Kidney epithelial cell (primary cell): ENCODE measurements around the gene GSE1. TPM values are rescaled to one million over a fixed set of nuclear protein-coding genes. Genes with fewer than 3 reads are reported as not detected.
A peak's percentile ranks its signal among the peaks of the same experiment; 100 is the strongest.

Source experiments
- DNase-seq: peaks from one replicate; pipeline ENCODE4 v3.0.0-alpha.2; 2010; ENCODE audit warnings: low read depth
- H3K27me3 ChIP-seq: 2 replicates; pipeline ENCODE4 v1.6.0; 2011; ENCODE audit warnings: low read length; ENCODE audit not compliant: control insufficient read depth, insufficient read depth
- H3K36me3 ChIP-seq: 2 replicates; pipeline ENCODE4 v1.5.1; 2011; ENCODE audit warnings: low read length; ENCODE audit not compliant: control insufficient read depth, insufficient read depth
- H3K4me3 ChIP-seq: 2 replicates; pipeline ENCODE4 v1.5.1; 2011; ENCODE audit warnings: low read depth, mild to moderate bottlenecking, control low read depth, low read length
- CTCF ChIP-seq: IDR thresholded peaks from 2 replicates; pipeline ENCODE4 v1.5.1; 2011; ENCODE audit warnings: mild to moderate bottlenecking, moderate library complexity, low read length, control low read depth, inconsistent platforms; ENCODE audit not compliant: insufficient read depth, poor library complexity, severe bottlenecking
- total RNA-seq: library from RNA; depleted of rRNA; stranded (reverse); fragments of >200 nt; gene quantifications from 2 replicates; pipeline ENCODE4 v1.2.3, GENCODE V29; 2015

GSE1 gene
- total RNA-seq, 1 donor from 2014 or later: 25.7 TPM

DNA sequence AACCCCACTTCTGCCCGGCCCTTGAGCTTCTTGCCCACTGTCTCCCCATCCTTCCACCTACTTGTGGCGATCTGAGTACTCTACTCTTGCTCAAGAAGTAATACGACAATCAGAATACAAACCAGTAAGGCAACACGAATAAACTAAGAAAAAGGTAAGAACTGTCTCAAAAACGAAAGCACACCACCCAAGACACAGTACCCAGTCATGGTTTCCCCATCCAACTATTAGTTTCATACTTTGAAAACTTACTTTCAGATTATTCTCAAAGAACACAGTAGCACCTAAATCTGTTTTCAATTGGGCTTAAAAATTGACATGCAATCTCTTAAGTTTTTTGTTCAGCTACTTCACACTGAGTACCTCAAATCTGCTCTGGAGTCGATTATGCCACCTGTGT is 61.7 kb downstream of the GSE1 start:
- Histone ChIP-seq H3K36me3 (peaks cover 4% of the 10 kb centered on the region), H3K4me3 (no peak overlapping the region)

GRCh38 chr16:85675251-85675874 is 62.2 kb downstream of the GSE1 start:
- DNase-seq: no peak
- Histone ChIP-seq H3K36me3 (peaks cover 4% of the 10 kb centered on the region), H3K27me3 (no peaks in the 10 kb centered on the region), H3K4me3 (no peak overlapping the region)
- peak; percentile 38 for TF ChIP-seq CTCF

More for the DNA sequence above, 61.7 kb downstream of the GSE1 start:
- no peak for TF ChIP-seq CTCF
- no peaks in the 10 kb centered on the region for H3K27me3 ChIP-seq
- no peak for DNase-seq

DNA sequence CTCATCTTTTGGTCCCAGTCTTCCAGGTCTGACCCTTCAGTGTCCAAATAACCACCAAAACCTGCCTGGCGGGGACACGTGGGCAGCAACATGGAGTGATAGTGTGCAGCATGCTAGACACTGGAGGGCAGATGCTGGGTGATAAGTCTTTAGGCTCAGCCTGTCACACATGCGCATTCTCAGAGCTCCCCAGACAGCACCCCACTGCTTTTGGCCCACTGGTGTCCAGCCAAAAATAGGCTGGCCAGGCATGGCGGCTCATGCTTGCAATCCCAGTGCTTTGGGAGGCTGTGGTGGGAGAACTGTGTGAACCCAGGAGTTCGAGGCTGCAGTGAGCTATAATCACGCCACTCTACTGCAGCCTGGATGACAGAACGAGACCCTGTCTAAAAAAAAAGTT is 63.3 kb downstream of the GSE1 start:
- H3K4me3 ChIP-seq: no peak overlapping the region
- H3K36me3 ChIP-seq: peaks cover 4% of the 10 kb centered on the region
- no peak for TF ChIP-seq CTCF
- DNase-seq: no peak
- no peaks in the 10 kb centered on the region for H3K27me3 ChIP-seq

DNA sequence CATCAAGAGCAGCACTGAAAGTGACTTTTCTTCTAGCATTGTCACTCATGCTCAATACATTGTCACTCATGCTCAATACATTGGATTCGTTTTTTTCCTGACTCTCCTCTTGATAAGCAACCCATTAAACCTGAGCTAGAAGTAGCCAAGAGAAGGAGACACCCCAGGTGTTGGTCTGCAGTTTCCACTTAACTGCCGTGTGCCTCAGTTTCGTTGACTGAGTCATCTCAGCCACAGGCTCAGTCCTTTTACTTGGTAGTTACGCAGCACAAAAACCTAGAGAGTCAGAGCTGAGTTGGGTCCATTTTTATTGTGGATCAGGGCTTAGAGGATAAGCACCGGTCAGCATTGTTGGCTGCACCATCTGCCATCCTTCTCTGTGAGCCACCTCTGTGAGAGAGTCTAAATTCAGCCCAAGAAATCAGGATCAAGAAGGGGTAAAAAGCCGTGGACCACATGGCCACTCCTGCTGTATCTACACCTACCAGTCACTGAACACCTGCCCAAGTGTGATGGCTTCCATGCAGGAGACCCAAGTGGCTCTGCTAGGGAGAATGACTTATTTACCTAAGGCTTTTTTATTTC is 64.4 kb downstream of the GSE1 start:
- Histone ChIP-seq H3K36me3 (peaks cover 4% of the 10 kb centered on the region), H3K27me3 (no peaks in the 10 kb centered on the region), H3K4me3 (no peak overlapping the region)
- no peak for TF ChIP-seq CTCF
- DNase-seq: no peak

DNA sequence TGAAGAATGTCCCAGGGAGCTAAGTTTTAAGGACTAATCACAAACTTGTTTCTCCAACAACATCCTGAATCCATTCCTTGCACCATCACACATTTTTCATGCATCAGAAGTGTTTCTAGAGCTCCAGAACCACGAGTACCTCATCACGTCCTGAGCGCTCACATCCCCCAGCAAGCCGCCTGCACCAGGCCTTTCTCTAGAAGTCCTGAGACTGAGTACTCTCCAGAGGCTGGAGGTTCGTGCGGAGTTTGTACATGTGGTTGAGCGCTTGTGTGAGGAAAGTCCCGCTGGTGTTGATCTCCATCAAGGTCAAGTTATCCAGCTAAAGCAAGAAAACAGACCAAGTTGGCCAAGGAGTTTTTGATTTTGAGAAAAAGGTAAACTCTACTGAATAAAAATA is 64.9 kb downstream of the GSE1 start:
- Histone ChIP-seq H3K36me3 (peaks cover 3% of the 10 kb centered on the region), H3K27me3 (no peaks in the 10 kb centered on the region), H3K4me3 (no peak overlapping the region)
- DNase-seq: no peak
- no peak for TF ChIP-seq CTCF

GRCh38 chr16:85678821-85679220 is 65.7 kb downstream of the GSE1 start:
- DNase-seq: no peak
- Histone ChIP-seq H3K36me3 (peaks cover 2% of the 10 kb centered on the region), H3K4me3 (no peak overlapping the region), H3K27me3 (no peaks in the 10 kb centered on the region)
- TF ChIP-seq CTCF: no peak
